Uterus (tissue), 2 donors: ENCODE measurements around the gene DLX4.

Source experiments
- CTCF ChIP-seq, 4 experiments: fragments of 200-600 bp in 2 of 4; fragments of 450-650 bp in 2 of 4; sonication (generic) in 2 of 4; IDR thresholded peaks; one replicate each; pipeline ENCODE4 v1.5.1; 2016 to 2019; ENCODE audit warnings: antibody characterized with exemption in 4 of 4, mild to moderate bottlenecking in 2 of 4, moderate library complexity in 1 of 4
- POLR2A ChIP-seq, 2 donors: fragments of 450-650 bp; IDR thresholded peaks; one replicate each; pipeline ENCODE4 v1.6.1; 2016; ENCODE audit warnings: antibody characterized with exemption in 2 of 2, mild to moderate bottlenecking in 1 of 2, moderate library complexity in 1 of 2

- TF ChIP-seq CTCF (IDR thresholded peaks at IDR 0.05) (peak; percentile 49 to 64 (median 58)), POLR2A (IDR thresholded peaks at IDR 0.05) (no peak)
These were observed 16.6 kb upstream of the DLX4 start for GRCh38 chr17:49952209-49952911.
